Mammary epithelial cell (primary cell): ENCODE measurements around the gene CES5A.
"Not testable (repeated sequence)": the region's sequence is repeated elsewhere in the genome, so short reads cannot be mapped to it uniquely, and the experiment has no call there.

Source experiments
- CTCF ChIP-seq, 2 donors: IDR thresholded peaks in 1 of 2; conservative IDR thresholded peaks in 1 of 2; 2 replicates each; pipeline ENCODE4 v1.5.1; 2011 to 2012; ENCODE audit warnings: inconsistent platforms in 2 of 2, low read length in 2 of 2, mild to moderate bottlenecking in 2 of 2, control low read depth in 1 of 2, low read depth in 1 of 2; ENCODE audit not compliant: insufficient read depth in 1 of 2; ENCODE audit errors: extremely low read depth in 1 of 2
- EZH2 ChIP-seq: IDR thresholded peaks from 2 replicates; pipeline ENCODE4 v1.6.1; 2012; ENCODE audit warnings: low read length, inconsistent platforms, borderline replicate concordance

- TF ChIP-seq CTCF (conservative IDR thresholded peaks at IDR 0.05 in 1 of 2, IDR thresholded peaks at IDR 0.05 in 1 of 2; ENCODE audit: extremely low read depth in 1 of 2, insufficient read depth in 1 of 2, low read depth in 1 of 2, low read length in 2 of 2); EZH2: not testable (repeated sequence)
Measured at GRCh38 chr16:55814174-55814573, 61.0 kb downstream of the CES5A start.
